CD4-positive, CD25-positive, alpha-beta regulatory T cell (primary cell): ENCODE measurements around the gene MECP2. TPM values are rescaled to one million over a fixed set of nuclear protein-coding genes. Genes with fewer than 3 reads are reported as not detected.

Experiments used
- ATAC-seq, 2 donors: fragments of 150-1000 bp; cut with Tn5 transposase; one replicate each; pipeline ENCODE4 v1.10.0; 2021; ENCODE audit warnings: low read depth in 2 of 2, moderate number of reproducible peaks in 2 of 2, moderate library complexity in 1 of 2
- DNase-seq, 3 donors: peaks; one replicate each; pipeline versions ENCODE4 v3.0.0 to v3.0.0-alpha.2; 2012 to 2022; ENCODE audit warnings: mixed read lengths in 1 of 3
- H3K27ac ChIP-seq: one replicate; pipeline ENCODE4 v1.7.0; 2013; ENCODE audit warnings: mild to moderate bottlenecking, low read length; ENCODE audit not compliant: insufficient read depth, poor library complexity, severe bottlenecking
- H3K27me3 ChIP-seq: one replicate; pipeline ENCODE4 v1.7.0; 2013; ENCODE audit warnings: low read length; ENCODE audit not compliant: control insufficient read depth, insufficient read depth
- H3K36me3 ChIP-seq: one replicate; pipeline ENCODE4 v1.7.0; 2013; ENCODE audit warnings: mild to moderate bottlenecking, low read length, moderate library complexity; ENCODE audit not compliant: control insufficient read depth, insufficient read depth
- H3K4me1 ChIP-seq: 2 replicates; pipeline ENCODE4 v1.7.0; 2013; ENCODE audit warnings: mild to moderate bottlenecking, low read length; ENCODE audit not compliant: insufficient read depth, control insufficient read depth, poor library complexity, severe bottlenecking
- H3K4me3 ChIP-seq: one replicate; pipeline ENCODE4 v1.7.0; 2013; ENCODE audit warnings: low read depth, mild to moderate bottlenecking, low read length, moderate library complexity
- H3K9me3 ChIP-seq, 2 experiments: 1 replicate in 1 of 2; 2 replicates in 1 of 2; pipeline ENCODE4 v1.7.0; 2013; ENCODE audit warnings: low read length in 2 of 2, mild to moderate bottlenecking in 1 of 2, moderate library complexity in 1 of 2; ENCODE audit not compliant: control insufficient read depth in 2 of 2
- H3K27ac Mint-ChIP-seq, 3 donors: one replicate each; pipeline ENCODE4 v1.8.0; 2020 to 2022; ENCODE audit warnings: mild to moderate bottlenecking in 3 of 3, mixed read lengths in 3 of 3, moderate library complexity in 2 of 3
- H3K27me3 Mint-ChIP-seq: one replicate; pipeline ENCODE4 v1.8.0; 2022; ENCODE audit warnings: mild to moderate bottlenecking, mixed read lengths
- H3K36me3 Mint-ChIP-seq: one replicate; pipeline ENCODE4 v1.8.0; 2020; ENCODE audit warnings: mixed read lengths
- H3K4me1 Mint-ChIP-seq, 4 donors: one replicate each; pipeline ENCODE4 v1.8.0; 2020 to 2022; ENCODE audit warnings: mixed read lengths in 4 of 4, mild to moderate bottlenecking in 1 of 4
- H3K4me3 Mint-ChIP-seq, 4 donors: one replicate each; pipeline ENCODE4 v1.8.0; 2020 to 2022; ENCODE audit warnings: mild to moderate bottlenecking in 4 of 4, mixed read lengths in 4 of 4, moderate library complexity in 3 of 4
- H3K9me3 Mint-ChIP-seq, 7 donors: one replicate each; pipeline ENCODE4 v1.8.0; 2020 to 2022; ENCODE audit warnings: mixed read lengths in 7 of 7, mild to moderate bottlenecking in 3 of 7, moderate library complexity in 2 of 7
- polyA plus RNA-seq, 4 donors: library from polyadenylated mRNA; unstranded; fragments of 300-500 nt; fragmentation: Illumina TruSeq; gene quantifications; one replicate each; pipeline ENCODE4 v1.2.3, GENCODE V29; 2021
- total RNA-seq: library from RNA; stranded (reverse); gene quantifications from one replicate; pipeline ENCODE4 v1.2.3, GENCODE V29; 2022

MECP2 gene
- total and polyA plus RNA-seq, 5 donors from 2014 or later, result 13.3 to 180 (median 16.9) TPM

GRCh38 chrX:154032160-154032559 lies 65.4 kb downstream of the MECP2 start:
- no peaks in the 10 kb centered on the region for H3K27me3 Mint-ChIP-seq
- DNase-seq (no peak), ATAC-seq (no peak)
- H3K4me1 Mint-ChIP-seq, result peaks cover 0 to 27% (median 11%) of the 10 kb centered on the region in 4 donors
- H3K27ac ChIP-seq, result no peak overlapping the region
- H3K36me3 Mint-ChIP-seq, result peaks cover 3% of the 10 kb centered on the region
- H3K4me3 Mint-ChIP-seq, result no peak overlapping the region
- H3K9me3 Mint-ChIP-seq, result peaks cover 0 to 5% (median 0%) of the 10 kb centered on the region in 7 donors
- H3K9me3 ChIP-seq, result no peaks in the 10 kb centered on the region
- H3K36me3 ChIP-seq, result peaks cover 32% of the 10 kb centered on the region
- H3K4me1 ChIP-seq, result peaks cover 4% of the 10 kb centered on the region
- H3K27me3 ChIP-seq, result no peaks in the 10 kb centered on the region
- H3K27ac Mint-ChIP-seq, result no peak overlapping the region
- no peak overlapping the region for H3K4me3 ChIP-seq

GRCh38 chrX:154030715-154031305 lies 66.7 kb downstream of the MECP2 start:
- Histone ChIP-seq H3K27me3 (no peaks in the 10 kb centered on the region), H3K9me3 (no peaks in the 10 kb centered on the region), H3K4me1 (no peaks in the 10 kb centered on the region), H3K27ac (no peak overlapping the region), H3K36me3 (peaks cover 35% of the 10 kb centered on the region), H3K4me3 (no peak overlapping the region)
- Mint-ChIP-seq H3K4me1 (peaks cover 0 to 16% (median 9%) of the 10 kb centered on the region in 4 donors), H3K9me3 (peaks cover 0 to 5% (median 0%) of the 10 kb centered on the region in 7 donors), H3K36me3 (peaks cover 3% of the 10 kb centered on the region), H3K27ac (no peak overlapping the region), H3K27me3 (no peaks in the 10 kb centered on the region), H3K4me3 (no peak overlapping the region)
- DNase-seq, result no peak
- no peak for ATAC-seq

- H3K9me3 Mint-ChIP-seq, result peaks cover 0 to 5% (median 0%) of the 10 kb centered on the region in 7 donors
- no peaks in the 10 kb centered on the region for H3K27me3 Mint-ChIP-seq
- no peak overlapping the region for H3K27ac ChIP-seq
- peaks cover 35% of the 10 kb centered on the region for H3K36me3 ChIP-seq
- no peak overlapping the region for H3K4me3 Mint-ChIP-seq
- H3K27me3 ChIP-seq, result no peaks in the 10 kb centered on the region
- ATAC-seq (no peak), DNase-seq (no peak)
- H3K36me3 Mint-ChIP-seq, result peaks cover 3% of the 10 kb centered on the region
- no peak overlapping the region for H3K4me3 ChIP-seq
- no peak overlapping the region for H3K27ac Mint-ChIP-seq
- H3K4me1 Mint-ChIP-seq, result peaks cover 3 to 15% (median 9%) of the 10 kb centered on the region in 4 donors
- H3K9me3 ChIP-seq, result no peaks in the 10 kb centered on the region
- no peaks in the 10 kb centered on the region for H3K4me1 ChIP-seq
Observed at GRCh38 chrX:154030266-154030665, 67.3 kb downstream of the MECP2 start.

GRCh38 chrX:154029439-154029838 lies 68.1 kb downstream of the MECP2 start:
- H3K4me1 ChIP-seq, result no peaks in the 10 kb centered on the region
- peaks cover 35% of the 10 kb centered on the region for H3K36me3 ChIP-seq
- DNase-seq (no peak), ATAC-seq (no peak)
- no peaks in the 10 kb centered on the region for H3K9me3 ChIP-seq
- no peaks in the 10 kb centered on the region for H3K27me3 ChIP-seq
- peaks cover 3% of the 10 kb centered on the region for H3K36me3 Mint-ChIP-seq
- H3K27me3 Mint-ChIP-seq, result no peaks in the 10 kb centered on the region
- no peak overlapping the region for H3K27ac Mint-ChIP-seq
- H3K27ac ChIP-seq, result no peak overlapping the region
- peaks cover 0 to 13% (median 5%) of the 10 kb centered on the region in 4 donors for H3K4me1 Mint-ChIP-seq
- no peak overlapping the region for H3K4me3 Mint-ChIP-seq
- H3K4me3 ChIP-seq, result no peak overlapping the region
- H3K9me3 Mint-ChIP-seq, result peaks cover 0 to 5% (median 0%) of the 10 kb centered on the region in 7 donors

- peak overlapping the region in 1 of 3 donors; percentile 71 for H3K27ac Mint-ChIP-seq
- peaks cover 3% of the 10 kb centered on the region for H3K36me3 Mint-ChIP-seq
Observed at GRCh38 chrX:154028502-154029184, 68.9 kb downstream of the MECP2 start.

GRCh38 chrX:154027986-154028385 lies 69.5 kb downstream of the MECP2 start:
- Histone ChIP-seq H3K4me3 (no peak overlapping the region), H3K36me3 (peaks cover 32% of the 10 kb centered on the region), H3K9me3 (no peaks in the 10 kb centered on the region), H3K27ac (no peak overlapping the region), H3K4me1 (no peaks in the 10 kb centered on the region), H3K27me3 (no peaks in the 10 kb centered on the region)
- Mint-ChIP-seq H3K27me3 (no peaks in the 10 kb centered on the region), H3K9me3 (peaks cover 0 to 5% (median 0%) of the 10 kb centered on the region in 7 donors), H3K4me1 (peaks cover 0 to 13% (median 5%) of the 10 kb centered on the region in 4 donors), H3K36me3 (peaks cover 3% of the 10 kb centered on the region), H3K4me3 (no peak overlapping the region), H3K27ac (peak overlapping the region in 1 of 3 donors; percentile 71)
- DNase-seq (no peak), ATAC-seq (no peak)

More at GRCh38 chrX:154028502-154029184, 68.9 kb downstream of the MECP2 start:
- Mint-ChIP-seq H3K9me3 (peaks cover 0 to 5% (median 0%) of the 10 kb centered on the region in 7 donors), H3K27me3 (no peaks in the 10 kb centered on the region), H3K4me1 (peaks cover 0 to 13% (median 5%) of the 10 kb centered on the region in 4 donors), H3K4me3 (peak overlapping the region in 1 of 4 donors; percentile 29)
- ATAC-seq, result no peak
- Histone ChIP-seq H3K27ac (no peak overlapping the region), H3K36me3 (peaks cover 35% of the 10 kb centered on the region), H3K4me1 (no peaks in the 10 kb centered on the region), H3K27me3 (no peaks in the 10 kb centered on the region), H3K4me3 (no peak overlapping the region), H3K9me3 (no peaks in the 10 kb centered on the region)
- no peak for DNase-seq

- Mint-ChIP-seq H3K4me3 (no peak overlapping the region), H3K4me1 (peaks cover 0 to 11% (median 5%) of the 10 kb centered on the region in 4 donors), H3K9me3 (peaks cover 0 to under 1% (median 0%) of the 10 kb centered on the region in 7 donors), H3K36me3 (peaks cover 3% of the 10 kb centered on the region), H3K27ac (no peak overlapping the region), H3K27me3 (no peaks in the 10 kb centered on the region)
- H3K27ac ChIP-seq, result no peak overlapping the region
- DNase-seq, result no peak
- no peaks in the 10 kb centered on the region for H3K27me3 ChIP-seq
- no peaks in the 10 kb centered on the region for H3K9me3 ChIP-seq
- peaks cover 29% of the 10 kb centered on the region for H3K36me3 ChIP-seq
- no peak overlapping the region for H3K4me3 ChIP-seq
- no peak for ATAC-seq
- no peaks in the 10 kb centered on the region for H3K4me1 ChIP-seq
Observed at GRCh38 chrX:154027022-154027402, 70.5 kb downstream of the MECP2 start.
